Measurements from ENCODE around the gene DSTYK. TPM values are rescaled to one million over a fixed set of nuclear protein-coding genes. Genes with fewer than 3 reads are reported as not detected.

Gene DSTYK
- total and polyA plus RNA-seq, 7 experiments from 2014 or later: 6.4 to 18.5 (median 11.8) TPM

- Histone ChIP-seq H3K9me3 (ENCODE audit: control insufficient read depth in 2 of 3, low read length in 3 of 3) (no peaks in the 10 kb centered on the region), H3K36me3 (ENCODE audit: control insufficient read depth in 2 of 3, insufficient read depth in 3 of 3, low read length in 3 of 3) (no peaks in the 10 kb centered on the region), H3K27me3 (ENCODE audit: control insufficient read depth in 2 of 2, insufficient read depth in 2 of 2, low read length in 2 of 2) (no peaks in the 10 kb centered on the region), H3K27ac (ENCODE audit: low read depth, low read length) (no peak overlapping the region), H3K4me3 (ENCODE audit: low read length) (no peak overlapping the region), H3K4me1 (ENCODE audit: control insufficient read depth in 2 of 2, insufficient read depth in 2 of 2, low read length in 2 of 2) (no peaks in the 10 kb centered on the region)
- POLR2A ChIA-PET: no interaction called here
- Mint-ChIP-seq H3K4me1 (peaks cover 0 to 4% (median 0%) of the 10 kb centered on the region in 7 donors), H3K27me3 (no peaks in the 10 kb centered on the region), H3K27ac (no peak overlapping the region), H3K9me3 (peaks cover 0 to 2% (median 0%) of the 10 kb centered on the region in 11 donors), H3K36me3 (no peaks in the 10 kb centered on the region), H3K4me3 (no peak overlapping the region)
- no peak for ATAC-seq
- CTCF ChIA-PET: no interaction called here
- intact Hi-C loops (cut with micrococcal nuclease): loop anchor here (10.0 kb wide), 2 partner anchors 645 to 715 kb away; partner anchors contain the start of genes PPP1R15B (in 1 of the 2) and RAB29 (in 1 of the 2)
- DNase-seq: no peak
Observed at GRCh38 chr1:205129447-205130029, 82.0 kb downstream of the DSTYK start.

GRCh38 chr1:205128050-205128449 is 83.5 kb downstream of the DSTYK start:
- ChIA-PET POLR2A (no interaction called here), CTCF (interaction anchor here (1.0 kb wide), 1 partner anchor 16 kb away, joined by 3 read pairs; no protein-coding TSS in a partner anchor)
- no peak overlapping the region for H3K27ac ChIP-seq (ENCODE audit: low read depth, low read length)
- Mint-ChIP-seq H3K27me3 (no peaks in the 10 kb centered on the region), H3K9me3 (peaks cover 0 to 2% (median 0%) of the 10 kb centered on the region in 11 donors), H3K4me1 (peaks cover 0 to 5% (median 5%) of the 10 kb centered on the region in 7 donors), H3K27ac (no peak overlapping the region), H3K4me3 (no peak overlapping the region), H3K36me3 (no peaks in the 10 kb centered on the region)
- H3K36me3 ChIP-seq (ENCODE audit: control insufficient read depth in 2 of 3, insufficient read depth in 3 of 3, low read length in 3 of 3): no peaks in the 10 kb centered on the region
- intact Hi-C loops (cut with micrococcal nuclease): loop anchor here (10.0 kb wide), 2 partner anchors 647 to 713 kb away; partner anchors contain the start of genes PPP1R15B (in 1 of the 2) and RAB29 (in 1 of the 2)
- H3K27me3 ChIP-seq (ENCODE audit: control insufficient read depth in 2 of 2, insufficient read depth in 2 of 2, low read length in 2 of 2): no peaks in the 10 kb centered on the region
- ATAC-seq (no peak), DNase-seq (no peak)
- no peaks in the 10 kb centered on the region for H3K9me3 ChIP-seq (ENCODE audit: control insufficient read depth in 2 of 3, low read length in 3 of 3)
- no peak overlapping the region for H3K4me3 ChIP-seq (ENCODE audit: low read length)
- peaks cover under 1 to 1% of the 10 kb centered on the region in 2 donors for H3K4me1 ChIP-seq (ENCODE audit: control insufficient read depth in 2 of 2, insufficient read depth in 2 of 2, low read length in 2 of 2)

GRCh38 chr1:205127646-205128045 is 83.9 kb downstream of the DSTYK start:
- Mint-ChIP-seq H3K4me3 (peak overlapping the region in 1 of 10 donors; percentile 26), H3K36me3 (no peaks in the 10 kb centered on the region), H3K9me3 (peaks cover 0 to 2% (median 0%) of the 10 kb centered on the region in 11 donors), H3K27ac (no peak overlapping the region), H3K27me3 (no peaks in the 10 kb centered on the region), H3K4me1 (peaks cover 2 to 9% (median 9%) of the 10 kb centered on the region in 7 donors)
- ChIA-PET POLR2A (no interaction called here), CTCF (no interaction called here)
- H3K27me3 ChIP-seq (ENCODE audit: control insufficient read depth in 2 of 2, insufficient read depth in 2 of 2, low read length in 2 of 2): no peaks in the 10 kb centered on the region
- H3K27ac ChIP-seq (ENCODE audit: low read depth, low read length): no peak overlapping the region
- no peaks in the 10 kb centered on the region for H3K36me3 ChIP-seq (ENCODE audit: control insufficient read depth in 2 of 3, insufficient read depth in 3 of 3, low read length in 3 of 3)
- peaks cover 4 to 5% of the 10 kb centered on the region in 2 donors for H3K4me1 ChIP-seq (ENCODE audit: control insufficient read depth in 2 of 2, insufficient read depth in 2 of 2, low read length in 2 of 2)
- H3K4me3 ChIP-seq (ENCODE audit: low read length): no peak overlapping the region
- no peaks in the 10 kb centered on the region for H3K9me3 ChIP-seq (ENCODE audit: control insufficient read depth in 2 of 3, low read length in 3 of 3)
- DNase-seq: no peak
- intact Hi-C loops (cut with micrococcal nuclease): loop anchor here (10.0 kb wide), 2 partner anchors 647 to 713 kb away; partner anchors contain the start of genes PPP1R15B (in 1 of the 2) and RAB29 (in 1 of the 2)
- ATAC-seq: no peak

GRCh38 chr1:205124726-205125125 is 86.8 kb downstream of the DSTYK start:
- Histone ChIP-seq H3K4me3 (ENCODE audit: low read length) (no peak overlapping the region), H3K36me3 (ENCODE audit: control insufficient read depth in 2 of 3, insufficient read depth in 3 of 3, low read length in 3 of 3) (peaks cover 0 to 5% (median 0%) of the 10 kb centered on the region in 3 experiments), H3K9me3 (ENCODE audit: control insufficient read depth in 2 of 3, low read length in 3 of 3) (no peaks in the 10 kb centered on the region), H3K27ac (ENCODE audit: low read depth, low read length) (no peak overlapping the region), H3K27me3 (ENCODE audit: control insufficient read depth in 2 of 2, insufficient read depth in 2 of 2, low read length in 2 of 2) (no peaks in the 10 kb centered on the region), H3K4me1 (ENCODE audit: control insufficient read depth in 2 of 2, insufficient read depth in 2 of 2, low read length in 2 of 2) (peaks cover 18 to 24% of the 10 kb centered on the region in 2 donors)
- no peak for ATAC-seq
- H3K27me3 Mint-ChIP-seq: no peaks in the 10 kb centered on the region
- no peak overlapping the region for H3K4me3 Mint-ChIP-seq
- no peak for DNase-seq
- CTCF ChIA-PET: no interaction called here
- H3K27ac Mint-ChIP-seq: peak overlapping the region in 2 of 9 donors; percentile 10 to 34
- H3K9me3 Mint-ChIP-seq: peaks cover 0 to 2% (median 0%) of the 10 kb centered on the region in 11 donors
- intact Hi-C loops (cut with micrococcal nuclease): loop anchor here (5.0 to 10.0 kb wide), 5 partner anchors 198 to 710 kb away; partner anchors contain the start of genes MDM4 (in 1 of the 2), NUAK2 (in 1 of the 2), PPP1R15B (in 1 of the 2) and RAB29 (in 1 of the 2)
- peaks cover 0 to 5% (median 2%) of the 10 kb centered on the region in 5 donors for H3K36me3 Mint-ChIP-seq
- POLR2A ChIA-PET: no interaction called here
- peaks cover 18 to 39% (median 33%) of the 10 kb centered on the region in 7 donors for H3K4me1 Mint-ChIP-seq

- Histone ChIP-seq H3K36me3 (ENCODE audit: control insufficient read depth in 2 of 3, insufficient read depth in 3 of 3, low read length in 3 of 3) (peaks cover 0 to 5% (median 0%) of the 10 kb centered on the region in 3 experiments), H3K4me1 (ENCODE audit: control insufficient read depth in 2 of 2, insufficient read depth in 2 of 2, low read length in 2 of 2) (peaks cover 18 to 24% of the 10 kb centered on the region in 2 donors), H3K9me3 (ENCODE audit: control insufficient read depth in 2 of 3, low read length in 3 of 3) (no peaks in the 10 kb centered on the region), H3K4me3 (ENCODE audit: low read length) (peak overlapping the region; percentile 89), H3K27me3 (ENCODE audit: control insufficient read depth in 2 of 2, insufficient read depth in 2 of 2, low read length in 2 of 2) (no peaks in the 10 kb centered on the region), H3K27ac (ENCODE audit: low read depth, low read length) (peak overlapping the region; percentile 86)
- intact Hi-C loops (cut with micrococcal nuclease): loop anchor here (1.0 to 10.0 kb wide), 15 partner anchors 19 to 1327 kb away; partner anchors contain the start of genes DSTYK (in 2 of the 2), ELK4 (in 1 of the 2), MDM4 (in 1 of the 2) and NUAK2 (in 1 of the 2)
- H3K27ac Mint-ChIP-seq: peak overlapping the region; percentile 98 to 100 (median 99)
- CTCF ChIA-PET: interaction anchor here (0.7 to 3.5 kb wide), 8 partner anchors 14 to 510 kb away, joined by 3 to 28 read pairs (median 4); no protein-coding TSS in a partner anchor
- H3K4me3 Mint-ChIP-seq: peak overlapping the region; percentile 89 to 99 (median 96)
- DNase-seq (no peak), ATAC-seq (no peak)
- POLR2A ChIA-PET: interaction anchor here (0.8 to 2.4 kb wide), 8 partner anchors 13 to 89 kb away, joined by 3 to 11 read pairs (median 6); partner anchors contain the start of gene DSTYK
- no peaks in the 10 kb centered on the region for H3K27me3 Mint-ChIP-seq
- H3K9me3 Mint-ChIP-seq: peaks cover 0 to 2% (median 0%) of the 10 kb centered on the region in 11 donors
- peaks cover 28 to 56% (median 50%) of the 10 kb centered on the region in 7 donors for H3K4me1 Mint-ChIP-seq
- peaks cover 0 to 12% (median 5%) of the 10 kb centered on the region in 5 donors for H3K36me3 Mint-ChIP-seq
Observed at GRCh38 chr1:205122489-205122882, 89.0 kb downstream of the DSTYK start.

- DNase-seq (peak; percentile 87 to 97 (median 93)), ATAC-seq (peak; percentile 98)
- peak within 1 kb of the TSS; percentile 86 for H3K27ac ChIP-seq (ENCODE audit: low read depth, low read length)
- Mint-ChIP-seq H3K9me3 (peaks cover 0 to 2% (median 0%) of the 10 kb centered on the region in 11 donors), H3K4me1 (peaks cover 30 to 56% (median 51%) of the 10 kb centered on the region in 7 donors), H3K27me3 (no peaks in the 10 kb centered on the region), H3K27ac (peak within 1 kb of the TSS; percentile 98 to 100 (median 99)), H3K4me3 (peak within 1 kb of the TSS; percentile 89 to 99 (median 96)), H3K36me3 (peaks cover 0 to 12% (median 5%) of the 10 kb centered on the region in 5 donors)
- peaks cover 0 to 5% (median 0%) of the 10 kb centered on the region in 3 experiments for H3K36me3 ChIP-seq (ENCODE audit: control insufficient read depth in 2 of 3, insufficient read depth in 3 of 3, low read length in 3 of 3)
- peaks cover 18 to 24% of the 10 kb centered on the region in 2 donors for H3K4me1 ChIP-seq (ENCODE audit: control insufficient read depth in 2 of 2, insufficient read depth in 2 of 2, low read length in 2 of 2)
- ChIA-PET CTCF (interaction anchor here (0.6 to 3.5 kb wide), 10 partner anchors 10 to 363 kb away, joined by 3 to 28 read pairs (median 3); no protein-coding TSS in a partner anchor), POLR2A (interaction anchor here (0.6 to 2.4 kb wide), 12 partner anchors 9 to 691 kb away, joined by 3 to 11 read pairs (median 4); partner anchors contain the start of genes DSTYK, ELK4 and SLC41A1)
- no peaks in the 10 kb centered on the region for H3K9me3 ChIP-seq (ENCODE audit: control insufficient read depth in 2 of 3, low read length in 3 of 3)
- intact Hi-C loops (cut with micrococcal nuclease): loop anchor here (1.0 to 10.0 kb wide), 16 partner anchors 19 to 1327 kb away; partner anchors contain the start of genes DSTYK (in 2 of the 2), ELK4 (in 1 of the 2), MDM4 (in 1 of the 2) and NUAK2 (in 1 of the 2)
- peak within 1 kb of the TSS; percentile 89 for H3K4me3 ChIP-seq (ENCODE audit: low read length)
- no peaks in the 10 kb centered on the region for H3K27me3 ChIP-seq (ENCODE audit: control insufficient read depth in 2 of 2, insufficient read depth in 2 of 2, low read length in 2 of 2)
Observed at GRCh38 chr1:205121660-205122488, 89.6 kb downstream of the DSTYK start, which contains the start of gene RBBP5. RBBP5 (minus strand) TSS chr1:205121978; CDS start chr1:205121873, 105 bp downstream.

Data from naive thymus-derived CD4-positive, alpha-beta T cell (primary cell).